HepG2 (cell line): Measurements from ENCODE around the gene PRR30.

Experiments
- CHCHD3 ChIP-seq: sonication (generic); formaldehyde crosslinking; IDR thresholded peaks from 2 replicates; pipeline ENCODE4 v1.8.0; 2022; ENCODE audit warnings: mild to moderate bottlenecking, missing genetic modification reagents, moderate library complexity
- NR1H2 ChIP-seq: sonication (generic); formaldehyde crosslinking; IDR thresholded peaks from 2 replicates; pipeline ENCODE4 v1.8.1; 2022; ENCODE audit warnings: low read depth, missing genetic modification reagents, borderline replicate concordance
- SMC3 ChIP-seq: IDR thresholded peaks from 2 replicates; pipeline ENCODE4 v1.6.1; 2011; ENCODE audit warnings: low read length, improper control_type of control experiment
- TARDBP ChIP-seq: sonication (generic); formaldehyde crosslinking; IDR thresholded peaks from 2 replicates; pipeline ENCODE4 v1.8.0; 2022; ENCODE audit warnings: mild to moderate bottlenecking, missing genetic modification reagents
- TBP ChIP-seq: sonication (generic); formaldehyde crosslinking; IDR thresholded peaks from 2 replicates; pipeline ENCODE4 v1.5.0; 2020; ENCODE audit warnings: missing genetic modification reagents
- ZBTB10 ChIP-seq: sonication (generic); formaldehyde crosslinking; IDR thresholded peaks from 2 replicates; pipeline ENCODE4 v1.4.0; 2020; ENCODE audit warnings: missing genetic modification reagents, borderline replicate concordance
- ZNF558 ChIP-seq: sonication (generic); formaldehyde crosslinking; IDR thresholded peaks from 2 replicates; pipeline ENCODE4 v1.9.0; 2022; ENCODE audit warnings: mild to moderate bottlenecking, missing genetic modification reagents, borderline replicate concordance
- ZNF724P ChIP-seq: sonication (generic); formaldehyde crosslinking; IDR thresholded peaks from 2 replicates; pipeline ENCODE4 v1.8.0; 2022; ENCODE audit warnings: missing genetic modification reagents, borderline replicate concordance

GRCh38 chr2:27154488-27154887 lies 15.3 kb upstream of the PRR30 start:
- TF ChIP-seq ZNF558 (CRISPR knock-in tag) (no peak), NR1H2 (CRISPR knock-in tag) (no peak), TARDBP (CRISPR knock-in tag) (no peak), TBP (CRISPR knock-in tag) (no peak), ZBTB10 (no peak), SMC3 (no peak), CHCHD3 (no peak), ZNF724P (CRISPR knock-in tag) (no peak)
